ENCODE measurements around the gene RPGRIP1L. TPM values are rescaled to one million over a fixed set of nuclear protein-coding genes. Genes with fewer than 3 reads are reported as not detected.

RPGRIP1L gene
- total RNA-seq, 4 donors from 2014 or later = 1.2 to 6.1 (median 2.3) TPM

DNA sequence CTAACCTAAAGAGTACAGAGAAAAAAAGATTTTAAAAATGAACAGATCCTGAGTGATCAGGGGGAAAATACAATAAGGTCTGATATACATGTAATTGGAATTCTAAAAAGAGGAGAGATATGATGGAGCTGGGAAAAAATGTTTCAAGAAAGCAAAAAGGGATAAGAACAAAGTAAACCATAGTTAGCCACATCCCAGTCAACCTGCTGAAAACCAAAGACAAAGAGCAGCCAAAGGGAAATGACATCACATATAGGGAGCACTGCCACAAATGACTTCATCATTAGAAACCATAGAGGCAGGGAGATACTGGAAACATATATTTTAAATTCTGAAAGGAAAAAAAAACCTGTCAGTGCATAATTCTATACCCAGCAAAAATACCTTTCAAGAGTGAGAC is 131.9 kb downstream of the RPGRIP1L start:
- H3K4me3 ChIP-seq (ENCODE audit: low read depth, poor library complexity, severe bottlenecking) = no peak overlapping the region
- intact Hi-C loops (cut with DNase I; ENCODE audit: low total_unique reads) = no loop called here
- TF ChIP-seq, protein P1, sequence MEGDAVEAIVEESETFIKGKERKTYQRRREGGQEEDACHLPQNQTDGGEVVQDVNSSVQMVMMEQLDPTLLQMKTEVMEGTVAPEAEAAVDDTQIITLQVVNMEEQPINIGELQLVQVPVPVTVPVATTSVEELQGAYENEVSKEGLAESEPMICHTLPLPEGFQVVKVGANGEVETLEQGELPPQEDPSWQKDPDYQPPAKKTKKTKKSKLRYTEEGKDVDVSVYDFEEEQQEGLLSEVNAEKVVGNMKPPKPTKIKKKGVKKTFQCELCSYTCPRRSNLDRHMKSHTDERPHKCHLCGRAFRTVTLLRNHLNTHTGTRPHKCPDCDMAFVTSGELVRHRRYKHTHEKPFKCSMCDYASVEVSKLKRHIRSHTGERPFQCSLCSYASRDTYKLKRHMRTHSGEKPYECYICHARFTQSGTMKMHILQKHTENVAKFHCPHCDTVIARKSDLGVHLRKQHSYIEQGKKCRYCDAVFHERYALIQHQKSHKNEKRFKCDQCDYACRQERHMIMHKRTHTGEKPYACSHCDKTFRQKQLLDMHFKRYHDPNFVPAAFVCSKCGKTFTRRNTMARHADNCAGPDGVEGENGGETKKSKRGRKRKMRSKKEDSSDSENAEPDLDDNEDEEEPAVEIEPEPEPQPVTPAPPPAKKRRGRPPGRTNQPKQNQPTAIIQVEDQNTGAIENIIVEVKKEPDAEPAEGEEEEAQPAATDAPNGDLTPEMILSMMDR (IDR thresholded peaks at IDR 0.05) = no peak
- no peak for TF ChIP-seq POLR2A (IDR thresholded peaks at IDR 0.05)
- no peak for DNase-seq (ENCODE audit: low spot score in 2 of 2)

DNA sequence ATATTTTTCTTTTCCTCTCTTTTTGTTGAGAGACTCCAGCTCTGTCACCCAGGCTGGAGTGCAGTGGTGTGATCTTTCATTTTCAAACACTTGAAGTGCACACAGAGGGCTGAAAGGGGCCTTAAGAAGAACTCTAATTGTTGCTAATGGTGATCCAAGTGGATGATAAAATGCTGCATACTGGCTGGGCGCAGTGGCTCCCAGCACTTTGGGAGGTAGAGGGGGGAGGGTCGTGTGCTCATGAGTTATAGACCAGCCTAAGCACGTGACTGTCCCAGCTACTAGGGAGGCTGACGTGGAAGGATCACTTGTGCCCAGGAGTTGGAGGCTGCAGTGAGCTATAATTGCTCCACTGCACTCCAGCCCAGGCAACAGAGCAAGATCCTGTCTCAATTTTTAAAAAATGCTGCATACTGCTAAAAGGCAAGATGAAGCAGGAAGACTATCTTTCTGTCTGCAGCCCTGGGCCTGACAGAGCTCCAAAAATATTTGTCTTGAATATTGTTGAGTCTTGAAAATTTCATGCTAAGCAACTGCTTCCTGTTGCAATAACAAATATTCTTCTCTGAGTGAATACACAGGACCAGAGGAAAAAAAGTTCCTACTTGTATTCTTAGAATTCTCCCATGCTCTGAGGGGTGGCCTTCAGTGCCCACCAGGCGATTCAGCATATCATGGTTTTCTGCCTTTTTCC is 137.0 kb downstream of the RPGRIP1L start:
- no peak overlapping the region for H3K4me3 ChIP-seq (ENCODE audit: low read depth, poor library complexity, severe bottlenecking)
- WGBS, 2 donors = 54 to 66% methylated on average over 5 of the region's 5 CpGs
- intact Hi-C loops (cut with DNase I; ENCODE audit: low total_unique reads) = no loop called here
- no peak for DNase-seq (ENCODE audit: low spot score in 2 of 2)
- no peak for TF ChIP-seq POLR2A (IDR thresholded peaks at IDR 0.05)
- TF ChIP-seq, protein P1 (IDR thresholded peaks at IDR 0.05) = no peak

DNA sequence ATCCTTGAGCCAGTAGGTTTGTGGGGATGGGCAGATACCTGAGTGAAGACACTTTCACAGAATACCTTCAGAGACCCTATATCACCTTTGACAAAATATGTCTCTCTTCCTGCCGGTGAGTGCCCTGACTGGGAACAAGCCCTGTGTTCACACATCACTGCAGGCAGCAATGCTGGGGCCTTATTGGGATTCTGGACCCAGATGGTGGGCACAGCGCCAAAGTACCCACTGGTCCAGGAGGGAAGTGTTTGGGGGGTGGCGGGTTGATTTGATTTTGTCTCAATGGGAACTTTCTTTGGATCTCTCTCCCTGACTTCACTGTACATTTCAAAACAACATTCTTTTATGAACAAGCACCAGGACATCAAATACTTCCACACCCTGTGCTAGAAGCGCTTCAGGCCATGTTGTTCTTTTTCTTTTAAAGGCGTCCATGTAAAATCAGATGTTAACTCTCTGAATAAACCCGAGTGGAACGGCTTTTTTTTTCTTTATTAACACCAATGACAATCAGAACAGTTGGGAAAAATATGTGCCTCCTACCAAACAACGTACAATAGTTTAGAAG is 138.3 kb downstream of the RPGRIP1L start:
- no peak overlapping the region for H3K4me3 ChIP-seq (ENCODE audit: low read depth, poor library complexity, severe bottlenecking)
- TF ChIP-seq POLR2A (IDR thresholded peaks at IDR 0.05) = no peak
- TF ChIP-seq, protein P1 (IDR thresholded peaks at IDR 0.05) = no peak
- no peak for DNase-seq (ENCODE audit: low spot score in 2 of 2)
- intact Hi-C loops (cut with DNase I; ENCODE audit: low total_unique reads) = no loop called here
- WGBS, 2 donors = 47 to 49% methylated on average over 8 of the region's 8 CpGs

DNA sequence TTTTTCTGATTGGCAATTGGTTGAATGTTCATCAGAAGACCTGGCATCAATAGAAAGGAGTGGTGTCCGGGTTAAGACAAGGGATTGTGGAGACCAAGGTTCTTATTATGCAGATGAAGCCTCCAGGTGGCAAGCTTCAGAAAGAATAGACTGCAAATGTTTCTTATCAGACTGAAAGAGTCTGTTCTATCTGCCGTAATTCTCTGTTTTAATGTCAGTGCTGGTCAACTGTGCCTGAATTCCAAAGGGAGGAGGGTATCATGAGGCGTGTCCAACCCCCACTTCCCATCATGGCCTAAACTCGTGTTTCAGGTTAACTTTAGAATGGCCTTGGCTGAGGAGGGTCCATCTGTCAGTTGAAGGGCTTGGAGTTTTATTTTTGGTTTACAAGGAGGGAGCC is 140.2 kb downstream of the RPGRIP1L start:
- H3K4me3 ChIP-seq (ENCODE audit: low read depth, poor library complexity, severe bottlenecking) = no peak overlapping the region
- no peak for DNase-seq (ENCODE audit: low spot score in 2 of 2)
- no peak for TF ChIP-seq POLR2A (IDR thresholded peaks at IDR 0.05)
- TF ChIP-seq, protein P1 (IDR thresholded peaks at IDR 0.05) = no peak
- 92 to 94% methylated on average over 4 of the region's 4 CpGs for WGBS, 2 donors
- intact Hi-C loops (cut with DNase I; ENCODE audit: low total_unique reads) = no loop called here

DNA sequence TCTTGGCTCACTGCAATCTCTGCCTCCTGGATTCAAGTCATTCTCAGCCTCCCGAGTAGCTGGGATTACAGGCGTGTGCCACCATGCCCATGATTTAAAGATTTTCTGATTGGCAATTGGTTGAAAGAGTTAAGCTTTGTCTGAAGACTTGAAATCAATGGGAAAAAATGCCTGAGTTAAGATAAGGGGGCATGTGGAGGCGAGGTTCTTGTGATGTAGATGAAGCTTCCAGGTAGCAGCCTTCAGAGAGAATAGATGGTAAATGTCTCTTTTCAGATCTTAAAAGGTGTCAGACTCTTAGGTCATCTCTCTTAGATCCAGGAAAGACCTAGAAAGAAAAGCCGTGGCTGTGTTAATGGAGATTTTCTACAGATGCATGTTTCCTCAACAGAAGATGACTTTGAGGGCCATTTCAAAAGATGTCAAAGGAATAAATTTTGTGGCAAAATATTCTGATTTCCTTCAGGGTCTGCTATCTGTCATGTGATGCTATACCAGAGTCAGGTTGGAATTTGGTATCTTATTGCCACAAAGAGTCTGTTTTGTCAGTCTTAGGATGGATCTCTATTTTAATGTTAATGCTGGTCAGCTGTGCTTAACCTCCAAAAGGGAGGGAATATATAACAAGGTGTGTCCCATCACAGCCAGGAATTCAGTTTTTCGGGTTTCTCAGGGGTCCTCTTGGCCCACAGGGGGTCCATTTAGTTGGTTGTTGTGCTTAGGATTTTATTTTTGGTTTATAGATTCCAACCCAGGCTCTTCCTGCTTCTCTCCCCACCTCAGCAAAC is 142.4 kb downstream of the RPGRIP1L start:
- no peak overlapping the region for H3K4me3 ChIP-seq (ENCODE audit: low read depth, poor library complexity, severe bottlenecking)
- no peak for DNase-seq (ENCODE audit: low spot score in 2 of 2)
- intact Hi-C loops (cut with DNase I; ENCODE audit: low total_unique reads) = no loop called here
- 83 to 84% methylated on average over 5 of the region's 5 CpGs for WGBS, 2 donors
- TF ChIP-seq POLR2A (IDR thresholded peaks at IDR 0.05) = no peak
- TF ChIP-seq, protein P1 (IDR thresholded peaks at IDR 0.05) = no peak

Data from lower leg skin (tissue), 4 donors.